ENCODE results near the gene ZNF280A.

ZNF280A gene, protein sequence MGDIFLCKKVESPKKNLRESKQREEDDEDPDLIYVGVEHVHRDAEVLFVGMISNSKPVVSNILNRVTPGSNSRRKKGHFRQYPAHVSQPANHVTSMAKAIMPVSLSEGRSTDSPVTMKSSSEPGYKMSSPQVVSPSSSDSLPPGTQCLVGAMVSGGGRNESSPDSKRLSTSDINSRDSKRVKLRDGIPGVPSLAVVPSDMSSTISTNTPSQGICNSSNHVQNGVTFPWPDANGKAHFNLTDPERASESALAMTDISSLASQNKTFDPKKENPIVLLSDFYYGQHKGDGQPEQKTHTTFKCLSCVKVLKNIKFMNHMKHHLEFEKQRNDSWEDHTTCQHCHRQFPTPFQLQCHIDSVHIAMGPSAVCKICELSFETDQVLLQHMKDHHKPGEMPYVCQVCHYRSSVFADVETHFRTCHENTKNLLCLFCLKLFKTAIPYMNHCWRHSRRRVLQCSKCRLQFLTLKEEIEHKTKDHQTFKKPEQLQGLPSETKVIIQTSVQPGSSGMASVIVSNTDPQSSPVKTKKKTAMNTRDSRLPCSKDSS

GRCh38 chr22:22520020-22520656, at the start of gene ZNF280A:
TSS of gene ZNF280A (minus strand) at chr22:22520270. CDS start at chr22:22515630, 4,640 bp downstream.
- no peaks in the 10 kb centered on the region for H3K36me3 ChIP-seq (ENCODE audit: insufficient read depth, low read length)
- H3K9ac ChIP-seq (ENCODE audit: low read depth, low read length) = peak within 1 kb of the TSS; percentile 46; the same call in 1 of the 2 replicates
- H3K4me1 ChIP-seq (ENCODE audit: insufficient read depth, low read length) = peaks cover 5% of the 10 kb centered on the region; the same call in 1 of the 2 replicates
- H3K9me3 ChIP-seq (ENCODE audit: control insufficient read depth, insufficient read depth, low read length) = no peaks in the 10 kb centered on the region

GRCh38 chr22:22569218-22569617, 49.1 kb upstream of the ZNF280A start:
- Histone ChIP-seq H3K9ac (ENCODE audit: low read depth, low read length) (no peak overlapping the region), H3K9me3 (ENCODE audit: control insufficient read depth, insufficient read depth, low read length) (no peaks in the 10 kb centered on the region), H3K36me3 (ENCODE audit: insufficient read depth, low read length) (no peaks in the 10 kb centered on the region), H3K4me1 (ENCODE audit: insufficient read depth, low read length) (no peaks in the 10 kb centered on the region)

DNA sequence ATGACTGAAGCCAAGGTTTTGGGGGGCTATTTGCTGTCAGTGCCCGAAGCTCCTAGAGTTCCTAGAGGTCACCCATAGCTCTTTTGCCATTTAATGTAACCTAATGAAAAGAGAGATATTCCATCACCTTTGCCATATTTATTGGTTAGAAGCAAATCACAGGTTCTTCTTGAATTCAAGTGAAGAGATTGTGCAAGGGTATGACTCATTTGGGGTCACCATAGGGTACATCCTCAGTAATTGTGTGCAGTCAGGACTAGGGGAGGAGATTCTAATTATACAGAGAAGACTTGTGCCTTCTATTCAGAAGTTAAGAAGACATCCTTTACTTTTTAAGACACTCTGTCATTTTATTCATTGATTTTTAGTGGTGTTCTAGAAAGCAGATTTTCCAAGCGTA, 45.9 kb upstream of the ZNF280A start:
- Histone ChIP-seq H3K9me3 (ENCODE audit: control insufficient read depth, insufficient read depth, low read length) (no peaks in the 10 kb centered on the region), H3K36me3 (ENCODE audit: insufficient read depth, low read length) (no peaks in the 10 kb centered on the region), H3K9ac (ENCODE audit: low read depth, low read length) (no peak overlapping the region), H3K4me1 (ENCODE audit: insufficient read depth, low read length) (no peaks in the 10 kb centered on the region)

DNA sequence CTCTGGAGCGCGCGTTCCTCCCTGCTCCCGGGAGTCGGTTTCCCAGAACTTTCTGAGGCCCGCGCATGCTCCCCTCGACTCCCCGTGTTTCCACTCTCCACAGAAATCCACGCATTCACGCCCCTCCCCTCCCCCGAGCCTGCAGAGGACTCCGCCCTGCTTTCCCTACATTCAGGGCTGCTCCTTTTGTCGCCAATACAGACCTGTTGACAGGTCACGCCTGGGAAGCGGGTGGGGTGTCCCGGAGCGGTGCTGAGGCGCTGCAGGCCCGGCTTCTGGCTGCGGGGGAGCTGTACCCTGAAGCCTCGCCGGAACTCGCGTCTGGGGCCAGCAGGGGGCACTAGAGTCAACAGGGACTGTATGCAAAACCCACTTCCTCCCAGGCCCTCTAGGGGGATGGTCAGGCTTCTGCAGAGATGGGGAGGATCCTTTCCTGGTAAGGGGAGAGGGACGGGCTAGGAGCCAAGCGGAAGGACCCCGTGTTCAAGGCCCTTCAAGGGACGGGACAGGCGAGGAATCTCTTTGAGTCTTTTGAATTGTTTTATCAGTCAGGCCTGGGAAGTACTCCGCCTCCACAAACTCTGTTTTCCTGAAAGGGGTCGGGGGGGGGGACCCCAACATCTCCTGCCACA, 39.0 kb upstream of the ZNF280A start, which contains the start of gene PRAME:
Gene PRAME, minus strand, starts transcription at position 294 of the 632 bp plus-strand sequence. CDS start 2,433 bp downstream, outside the sequence.
- no peaks in the 10 kb centered on the region for H3K4me1 ChIP-seq (ENCODE audit: insufficient read depth, low read length)
- no peak within 1 kb of the TSS for H3K9ac ChIP-seq (ENCODE audit: low read depth, low read length)
- H3K9me3 ChIP-seq (ENCODE audit: control insufficient read depth, insufficient read depth, low read length) = no peaks in the 10 kb centered on the region
- H3K36me3 ChIP-seq (ENCODE audit: insufficient read depth, low read length) = no peaks in the 10 kb centered on the region

- Histone ChIP-seq H3K4me1 (ENCODE audit: insufficient read depth, low read length) (no peaks in the 10 kb centered on the region), H3K36me3 (ENCODE audit: insufficient read depth, low read length) (no peaks in the 10 kb centered on the region), H3K9ac (ENCODE audit: low read depth, low read length) (no peak overlapping the region), H3K9me3 (ENCODE audit: control insufficient read depth, insufficient read depth, low read length) (no peaks in the 10 kb centered on the region)
Observed at GRCh38 chr22:22558071-22558971, 38.3 kb upstream of the ZNF280A start.

- Histone ChIP-seq H3K36me3 (ENCODE audit: insufficient read depth, low read length) (no peaks in the 10 kb centered on the region), H3K9ac (ENCODE audit: low read depth, low read length) (no peak overlapping the region)
Observed at GRCh38 chr22:22556995-22557925, 37.2 kb upstream of the ZNF280A start.

DNA sequence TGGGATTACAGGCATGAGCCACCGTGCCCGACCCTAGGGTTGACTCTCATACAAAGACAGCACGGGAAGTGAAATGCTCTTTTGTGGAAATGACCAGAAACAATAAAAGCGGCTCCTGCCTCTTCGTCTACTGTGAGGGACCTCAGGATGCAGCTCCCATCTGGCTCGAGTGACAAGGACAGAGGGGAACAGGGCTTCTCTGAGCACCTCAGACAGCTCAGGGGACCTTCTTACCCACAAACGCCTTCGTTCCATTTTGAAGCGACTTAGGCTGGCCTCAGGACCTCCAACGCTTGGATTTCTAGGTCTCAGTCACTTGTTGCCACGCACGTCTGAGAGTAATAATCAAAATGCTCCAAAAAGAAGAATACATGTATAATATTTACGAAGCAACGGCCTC, 36.5 kb upstream of the ZNF280A start:
- H3K4me1 ChIP-seq (ENCODE audit: insufficient read depth, low read length) = no peaks in the 10 kb centered on the region
- H3K9me3 ChIP-seq (ENCODE audit: control insufficient read depth, insufficient read depth, low read length) = no peaks in the 10 kb centered on the region
- no peak overlapping the region for H3K9ac ChIP-seq (ENCODE audit: low read depth, low read length)
- no peaks in the 10 kb centered on the region for H3K36me3 ChIP-seq (ENCODE audit: insufficient read depth, low read length)

More at GRCh38 chr22:22556995-22557925, 37.2 kb upstream of the ZNF280A start:
- H3K4me1 ChIP-seq (ENCODE audit: insufficient read depth, low read length) = no peaks in the 10 kb centered on the region
- H3K9me3 ChIP-seq (ENCODE audit: control insufficient read depth, insufficient read depth, low read length) = no peaks in the 10 kb centered on the region

- Histone ChIP-seq H3K9me3 (ENCODE audit: control insufficient read depth, insufficient read depth, low read length) (no peaks in the 10 kb centered on the region), H3K36me3 (ENCODE audit: insufficient read depth, low read length) (no peaks in the 10 kb centered on the region), H3K9ac (ENCODE audit: low read depth, low read length) (no peak overlapping the region), H3K4me1 (ENCODE audit: insufficient read depth, low read length) (no peaks in the 10 kb centered on the region)
Observed at GRCh38 chr22:22555596-22555995, 35.5 kb upstream of the ZNF280A start.

- no peak overlapping the region for H3K9ac ChIP-seq (ENCODE audit: low read depth, low read length)
- no peaks in the 10 kb centered on the region for H3K9me3 ChIP-seq (ENCODE audit: control insufficient read depth, insufficient read depth, low read length)
- H3K36me3 ChIP-seq (ENCODE audit: insufficient read depth, low read length) = no peaks in the 10 kb centered on the region
- no peaks in the 10 kb centered on the region for H3K4me1 ChIP-seq (ENCODE audit: insufficient read depth, low read length)
Observed at GRCh38 chr22:22554587-22555284, 34.7 kb upstream of the ZNF280A start.

GRCh38 chr22:22553735-22554586, 33.9 kb upstream of the ZNF280A start:
- no peaks in the 10 kb centered on the region for H3K36me3 ChIP-seq (ENCODE audit: insufficient read depth, low read length)
- no peak overlapping the region for H3K9ac ChIP-seq (ENCODE audit: low read depth, low read length)
- H3K9me3 ChIP-seq (ENCODE audit: control insufficient read depth, insufficient read depth, low read length) = no peaks in the 10 kb centered on the region
- H3K4me1 ChIP-seq (ENCODE audit: insufficient read depth, low read length) = no peaks in the 10 kb centered on the region

DNA sequence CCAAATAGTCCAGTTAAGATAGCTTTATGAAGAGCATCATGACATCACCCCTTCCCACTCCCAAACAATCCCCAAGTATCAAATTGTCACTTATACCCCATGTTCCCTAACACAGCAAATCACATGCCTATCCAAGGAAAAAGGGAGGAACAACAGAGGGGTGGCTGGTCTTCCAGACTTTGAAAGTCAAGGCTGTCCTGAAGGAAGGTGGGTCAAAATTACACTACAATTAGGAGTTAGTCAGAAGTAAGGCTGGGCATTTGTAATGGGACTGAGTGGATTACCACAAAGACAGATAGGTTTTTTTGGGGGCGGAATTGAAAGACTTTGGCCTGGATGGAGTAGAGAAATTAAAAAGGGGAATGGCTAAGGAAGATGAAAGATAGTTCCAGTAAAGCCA, 33.1 kb upstream of the ZNF280A start:
- Histone ChIP-seq H3K4me1 (ENCODE audit: insufficient read depth, low read length) (no peaks in the 10 kb centered on the region), H3K9ac (ENCODE audit: low read depth, low read length) (no peak overlapping the region), H3K36me3 (ENCODE audit: insufficient read depth, low read length) (no peaks in the 10 kb centered on the region), H3K9me3 (ENCODE audit: control insufficient read depth, insufficient read depth, low read length) (no peaks in the 10 kb centered on the region)

- Histone ChIP-seq H3K4me1 (ENCODE audit: insufficient read depth, low read length) (no peaks in the 10 kb centered on the region), H3K9me3 (ENCODE audit: control insufficient read depth, insufficient read depth, low read length) (no peaks in the 10 kb centered on the region), H3K9ac (ENCODE audit: low read depth, low read length) (no peak overlapping the region), H3K36me3 (ENCODE audit: insufficient read depth, low read length) (no peaks in the 10 kb centered on the region)
Observed at GRCh38 chr22:22552630-22553029, 32.6 kb upstream of the ZNF280A start.
